GM18520 (cell line): Measurements from ENCODE around the gene CENPX.

ENCODE experiments used
- ATAC-seq: cut with Tn5 transposase; IDR thresholded peaks from one replicate; pipeline ENCODE4 v1.9.1; 2021; ENCODE audit not compliant: unreplicated experiment

CENPX gene

DNA sequence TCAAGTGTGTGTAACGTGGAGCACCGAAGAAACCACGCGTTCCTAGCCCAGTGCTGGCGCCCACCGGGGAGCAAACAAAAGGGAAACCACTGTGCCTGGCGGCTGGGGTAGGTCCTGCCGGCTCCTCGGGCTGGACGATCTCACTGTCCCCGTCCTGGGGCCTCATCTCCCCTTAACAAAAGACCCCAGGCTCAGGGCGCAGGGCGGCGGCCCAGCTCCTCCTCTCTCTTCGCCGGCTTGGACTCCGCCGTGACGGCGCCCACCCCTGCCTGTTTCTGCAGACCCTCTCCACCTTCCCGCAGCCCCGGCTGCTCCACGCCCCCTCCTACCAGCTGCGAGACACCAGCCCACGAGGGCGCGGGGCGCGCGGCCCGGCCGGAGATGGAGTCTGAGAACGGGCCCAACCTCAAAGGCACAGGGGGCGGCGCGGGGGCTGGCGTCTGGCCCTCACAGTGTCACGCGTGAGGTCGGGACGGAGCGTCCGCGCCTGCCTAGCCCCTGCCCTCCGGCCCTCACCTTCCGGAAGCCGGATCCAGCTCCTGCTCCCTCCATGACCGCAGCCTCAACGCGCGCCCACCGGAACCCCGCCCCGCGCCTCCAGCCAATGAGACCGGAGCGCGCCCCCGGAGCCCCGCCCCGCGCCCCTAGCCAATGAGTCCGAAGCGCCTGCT is at the start of gene CENPX:
CENPX (minus strand) TSS at position 569 of the 671 bp plus-strand sequence; CDS start at position 552, 17 bp downstream.
- ATAC-seq = no peak

DNA sequence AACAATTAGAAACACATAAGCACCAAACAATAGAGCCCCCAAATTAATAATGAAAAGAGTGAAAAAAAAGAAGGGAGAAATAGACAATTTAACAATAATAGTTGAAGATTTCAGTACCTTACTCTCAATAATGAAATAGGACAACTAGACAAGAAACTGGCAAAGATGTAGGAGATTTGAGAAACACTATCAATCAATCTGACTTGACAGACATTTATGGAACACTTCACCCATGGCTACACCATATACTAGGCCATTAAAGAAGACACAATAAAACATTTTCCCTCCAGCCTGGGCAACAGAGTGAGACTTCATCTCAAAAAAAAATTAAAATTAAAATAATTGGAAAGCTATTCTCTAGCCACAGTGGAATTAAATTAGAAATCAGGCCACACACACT is 47.9 kb upstream of the CENPX start:
- no peak for ATAC-seq

DNA sequence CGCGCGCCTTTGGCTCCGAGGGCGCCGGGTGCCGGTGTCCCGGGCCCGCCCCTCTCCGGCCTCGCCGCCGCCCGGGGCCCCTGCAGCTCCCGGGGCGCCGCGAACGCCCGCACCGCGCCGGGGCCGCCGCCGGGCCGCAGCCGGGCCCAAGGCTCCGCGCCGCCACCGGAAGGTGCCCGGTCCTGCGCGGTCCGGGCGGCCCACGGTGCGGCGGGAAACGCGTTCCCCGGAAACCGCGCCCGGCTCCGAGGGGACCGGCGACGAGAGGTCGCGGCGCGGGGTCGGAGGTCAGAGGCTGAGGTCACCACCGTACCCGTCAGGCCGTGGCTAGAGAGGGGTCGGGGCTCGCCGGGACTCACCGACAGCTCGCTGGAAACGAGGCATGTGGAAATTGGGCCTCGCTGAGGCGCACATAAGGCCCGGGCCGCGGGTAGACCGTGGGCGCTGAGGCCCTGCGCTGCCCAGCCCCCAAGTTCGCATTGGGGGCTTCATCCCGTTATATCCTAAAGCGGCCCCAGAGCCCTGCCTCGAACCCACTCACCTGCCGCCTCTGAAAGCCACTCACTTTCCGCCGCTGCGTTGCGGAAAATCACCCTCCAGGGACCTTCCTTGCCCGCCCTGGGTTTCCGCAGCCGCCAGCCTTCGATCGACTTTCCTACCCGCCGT is 43.1 kb upstream of the CENPX start, which contains the start of gene DUS1L:
DUS1L (minus strand) TSS at position 167 of the 666 bp plus-strand sequence. CDS start 745 bp downstream, outside the sequence.
- no peak for ATAC-seq

GRCh38 chr17:82065193-82065637 is 42.5 kb upstream of the CENPX start:
- no peak for ATAC-seq

GRCh38 chr17:82064433-82065192 is 41.9 kb upstream of the CENPX start:
- ATAC-seq = no peak

GRCh38 chr17:82063424-82064415 is 41.0 kb upstream of the CENPX start:
- no peak for ATAC-seq

DNA sequence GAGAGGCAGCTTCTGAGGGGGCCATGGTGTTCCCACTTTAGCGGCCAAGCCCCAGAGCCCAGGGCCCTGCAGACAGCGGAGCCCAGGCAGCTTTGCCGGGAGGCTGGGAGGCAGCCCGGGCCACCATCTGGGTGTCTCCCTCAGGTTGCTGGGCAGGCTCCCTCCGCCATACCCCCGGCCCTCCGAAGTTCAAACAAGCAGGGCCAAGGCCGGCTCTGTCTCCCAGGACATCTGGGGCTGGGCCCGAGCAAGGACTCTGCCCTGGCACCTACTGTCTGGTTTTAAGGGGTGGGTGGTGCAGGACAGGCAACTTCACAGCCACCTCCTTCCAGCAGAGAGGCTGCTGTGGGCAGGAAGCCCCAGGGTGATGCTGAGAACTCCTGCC is 40.3 kb upstream of the CENPX start:
- no peak for ATAC-seq

GRCh38 chr17:82062076-82062983 is 39.7 kb upstream of the CENPX start:
- no peak for ATAC-seq

- ATAC-seq = no peak
Measured at GRCh38 chr17:82061047-82061925, 38.6 kb upstream of the CENPX start.

DNA sequence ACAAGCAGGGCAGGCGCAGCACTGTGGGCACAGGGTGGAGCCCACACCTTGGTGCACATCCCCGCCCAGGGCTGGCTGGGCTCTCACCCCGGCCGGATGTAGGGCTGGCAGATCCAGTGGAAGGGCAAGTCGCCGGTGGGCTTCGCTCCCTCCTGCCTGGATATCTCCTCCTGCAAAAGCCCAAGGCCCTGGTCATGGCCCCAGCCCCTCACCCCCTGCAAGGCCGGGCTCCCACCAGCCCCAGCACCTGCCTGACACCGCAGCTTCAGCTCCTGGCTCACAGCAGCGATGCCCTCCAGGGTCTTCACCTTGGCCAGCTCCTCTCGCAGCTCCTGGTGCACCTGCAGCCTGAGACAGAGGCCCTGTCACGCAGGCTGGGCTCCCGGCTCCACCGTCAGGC is 37.9 kb upstream of the CENPX start:
- ATAC-seq = no peak

DNA sequence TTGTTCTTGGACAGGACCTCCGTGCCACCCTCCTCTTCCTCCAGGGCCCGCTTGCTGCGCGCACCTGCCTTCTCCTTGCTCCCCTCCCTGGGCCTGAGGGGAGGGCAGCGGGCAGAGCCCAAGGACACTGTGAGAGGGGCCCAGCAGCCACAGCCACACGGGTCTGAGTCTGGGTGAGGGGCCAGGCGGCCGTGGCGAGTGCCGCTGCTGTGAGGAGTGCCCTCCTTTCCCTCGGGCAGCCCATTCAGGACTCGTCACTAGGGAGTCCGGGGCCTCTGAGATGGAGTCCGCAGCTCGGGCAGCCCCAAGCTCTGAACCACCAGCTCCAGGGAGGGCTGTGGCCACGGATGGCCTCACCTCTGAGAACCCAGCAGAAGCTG is 37.3 kb upstream of the CENPX start:
- no peak for ATAC-seq

DNA sequence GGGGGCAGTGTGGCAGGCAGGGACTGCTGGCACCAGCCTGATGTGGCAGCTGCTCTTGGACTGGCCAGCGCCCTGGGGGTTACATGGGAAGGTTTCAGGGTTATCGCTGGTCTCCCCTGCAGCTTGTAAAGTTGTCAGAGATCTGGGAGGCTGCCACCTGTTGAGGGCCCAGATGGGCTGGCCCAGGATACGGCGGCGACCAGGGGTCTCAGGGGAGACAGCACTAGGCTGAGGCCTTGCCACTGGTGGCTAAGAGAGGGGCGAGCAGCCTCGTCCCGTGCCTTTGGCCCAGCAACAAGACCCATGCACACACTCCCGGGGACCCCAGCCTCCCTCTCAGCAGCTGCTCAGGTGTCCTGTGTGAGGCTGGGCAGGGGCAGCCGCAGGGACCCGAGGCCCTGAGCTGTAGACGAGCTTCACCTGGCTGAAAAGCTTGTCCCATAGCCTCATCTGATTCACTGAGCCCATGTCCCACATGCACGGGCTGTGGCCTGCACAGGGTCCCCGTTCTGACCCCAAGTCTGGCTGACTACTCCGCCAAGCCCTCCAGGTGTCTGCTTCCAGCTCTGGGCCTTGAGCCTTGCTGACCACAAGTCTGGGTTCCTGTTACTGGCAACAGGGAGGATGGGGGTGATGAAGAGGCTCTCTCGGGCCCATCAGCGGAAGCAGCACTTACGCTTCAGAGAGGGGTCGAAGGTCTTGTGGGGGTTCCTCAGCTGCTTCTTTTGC is 36.8 kb upstream of the CENPX start:
- no peak for ATAC-seq

GRCh38 chr17:82058855-82059249 is 36.2 kb upstream of the CENPX start:
- no peak for ATAC-seq

- ATAC-seq = no peak
Measured at GRCh38 chr17:82058230-82058854, 35.7 kb upstream of the CENPX start.

DNA sequence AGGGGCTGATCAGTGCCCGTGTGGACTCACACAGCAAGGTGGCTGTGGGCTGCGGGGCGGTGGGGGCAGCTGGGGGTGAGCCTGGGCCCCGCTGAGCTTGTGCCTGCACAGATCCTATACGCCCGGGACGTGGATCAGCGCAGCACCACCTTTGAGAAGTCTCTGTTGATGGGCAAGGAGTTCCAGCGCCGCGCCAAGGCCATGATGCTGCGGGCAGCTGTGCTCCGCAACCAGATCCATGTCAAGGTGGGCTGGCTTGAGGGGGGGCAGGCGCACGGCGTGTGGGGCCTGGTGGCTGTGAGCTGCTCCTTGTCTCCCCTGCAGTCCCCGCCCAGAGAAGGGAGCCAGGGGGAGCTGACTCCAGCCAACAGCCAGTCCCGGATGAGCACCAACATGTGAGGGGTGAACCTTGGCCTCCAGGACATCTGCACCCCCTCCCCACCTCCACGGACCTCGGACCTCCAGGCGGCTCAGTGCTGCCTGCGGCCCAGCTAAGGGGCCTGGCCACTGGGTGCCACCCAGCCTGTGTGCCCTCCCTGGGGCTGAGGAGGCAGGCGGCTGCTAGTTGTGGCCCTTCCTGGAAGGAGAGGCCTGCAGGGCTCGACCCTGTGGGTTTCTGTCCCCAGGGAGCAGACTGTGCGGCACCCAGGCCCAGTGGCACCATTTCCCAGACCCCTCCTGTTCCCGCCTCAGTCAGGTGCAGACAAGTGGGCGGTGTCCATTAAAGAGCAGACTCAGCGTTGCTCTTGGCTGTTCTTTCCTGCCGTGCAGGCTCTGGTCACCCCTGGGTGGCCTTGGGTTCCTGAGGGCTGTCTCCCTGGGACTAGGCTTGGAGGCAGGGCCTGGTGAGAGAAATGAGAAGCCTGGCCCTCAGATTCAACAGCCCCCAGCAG is 34.3 kb upstream of the CENPX start:
- ATAC-seq = no peak

GRCh38 chr17:82055965-82056728 is 33.5 kb upstream of the CENPX start:
- no peak for ATAC-seq
